Inferior parietal cortex (tissue), 1 donor: ENCODE measurements around the gene POLE.

Experiments used
- DNase-seq: peaks from one replicate; pipeline ENCODE4 v3.0.0-alpha.2; 2016; ENCODE audit errors: extremely low spot score

The POLE gene

GRCh38 chr12:132632521-132633228, 54.5 kb downstream of the POLE start:
- DNase-seq = no peak

- DNase-seq = no peak
Observed at GRCh38 chr12:132631666-132632065, 55.5 kb downstream of the POLE start.

- no peak for DNase-seq
Observed at GRCh38 chr12:132630672-132631071, 56.5 kb downstream of the POLE start.

DNA sequence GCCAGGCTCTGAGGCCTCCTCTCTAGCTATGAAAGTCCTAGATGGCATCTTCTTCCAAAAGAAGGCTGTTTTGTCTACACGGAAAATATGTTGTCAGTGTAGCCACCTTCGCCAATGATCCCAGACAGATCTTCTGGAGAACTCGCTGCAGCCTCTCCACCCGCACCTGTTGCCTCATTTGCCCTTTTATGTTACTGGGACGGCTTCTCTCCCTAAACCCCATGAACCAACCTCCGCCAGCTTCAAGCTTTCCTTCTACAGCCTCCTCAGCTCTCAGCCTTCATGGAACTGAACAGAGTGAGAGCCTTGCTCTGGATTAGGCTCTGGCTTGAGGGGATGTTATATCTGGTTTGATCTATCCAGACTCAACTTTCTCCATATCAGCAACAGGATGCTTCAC, 57.8 kb downstream of the POLE start:
- no peak for DNase-seq

DNA sequence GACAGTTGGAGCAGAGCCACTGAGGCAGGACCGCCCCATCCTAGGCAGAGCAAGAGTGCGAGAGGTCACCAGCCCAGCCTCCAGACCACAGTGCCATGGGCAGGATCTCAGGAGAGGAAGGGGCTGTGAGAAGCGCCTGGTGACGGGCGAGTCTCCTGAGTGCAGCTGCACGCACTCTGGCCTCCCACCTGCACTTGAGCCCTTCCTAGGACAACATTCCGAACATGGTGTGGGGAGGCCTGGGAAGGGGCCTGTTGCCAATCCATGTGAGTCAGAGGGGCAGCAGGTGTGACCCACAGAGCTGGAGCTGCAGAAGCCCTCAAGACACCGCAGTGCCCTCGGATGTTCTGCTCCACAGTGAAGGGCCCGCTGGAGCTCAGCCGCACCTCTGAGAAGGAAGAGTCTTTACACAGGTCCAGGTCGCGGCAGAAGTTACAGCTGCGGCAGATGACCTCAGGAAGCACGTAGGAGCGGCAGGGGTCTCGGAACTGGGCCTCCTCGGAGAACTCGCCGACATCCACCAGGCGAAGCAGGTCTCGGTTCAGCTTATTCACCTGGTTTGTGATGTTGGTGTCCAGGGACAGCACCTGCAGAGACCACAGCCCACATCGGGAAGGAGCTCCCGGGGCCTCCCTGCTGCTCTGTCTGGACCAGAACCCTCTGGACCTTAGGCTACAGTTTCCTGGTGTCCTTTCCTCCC, 61.3 kb downstream of the POLE start:
- DNase-seq = no peak

- DNase-seq = no peak
Observed at GRCh38 chr12:132624910-132625630, 62.1 kb downstream of the POLE start.

- no peak for DNase-seq
Observed at GRCh38 chr12:132624186-132624855, 62.8 kb downstream of the POLE start.

- DNase-seq = no peak
Observed at GRCh38 chr12:132623072-132623869, 63.9 kb downstream of the POLE start.

DNA sequence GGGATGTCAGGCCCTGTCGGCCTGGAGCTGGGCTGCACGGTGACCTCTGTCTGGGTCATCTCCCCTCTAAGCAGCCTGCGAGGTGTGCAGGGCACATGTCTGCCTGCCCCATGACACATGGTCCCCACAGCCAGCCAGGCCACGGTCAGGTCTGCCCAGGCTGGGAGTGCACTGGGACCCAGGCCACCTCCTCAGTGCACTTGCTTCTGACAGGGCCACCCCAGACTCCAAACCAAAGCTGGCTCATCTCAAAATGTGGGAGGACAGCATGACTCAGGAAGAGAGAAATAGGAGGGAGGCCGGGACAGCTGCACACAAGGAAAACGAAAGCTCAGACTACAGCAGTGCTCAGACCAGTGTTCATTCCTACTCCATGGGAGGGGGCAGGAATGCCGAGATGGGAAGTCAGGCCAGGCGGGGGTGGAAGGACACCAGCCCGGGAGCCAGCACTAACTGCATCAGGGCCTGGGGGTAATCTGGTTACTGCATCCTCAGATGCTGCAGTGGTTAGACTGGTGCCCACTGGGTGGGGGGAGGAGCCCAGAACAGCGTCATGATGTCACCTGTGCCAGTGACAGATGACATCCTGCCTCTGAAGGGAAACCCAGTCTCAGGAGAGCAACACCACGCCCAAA, 64.6 kb downstream of the POLE start:
- peak; percentile 11 for DNase-seq

DNA sequence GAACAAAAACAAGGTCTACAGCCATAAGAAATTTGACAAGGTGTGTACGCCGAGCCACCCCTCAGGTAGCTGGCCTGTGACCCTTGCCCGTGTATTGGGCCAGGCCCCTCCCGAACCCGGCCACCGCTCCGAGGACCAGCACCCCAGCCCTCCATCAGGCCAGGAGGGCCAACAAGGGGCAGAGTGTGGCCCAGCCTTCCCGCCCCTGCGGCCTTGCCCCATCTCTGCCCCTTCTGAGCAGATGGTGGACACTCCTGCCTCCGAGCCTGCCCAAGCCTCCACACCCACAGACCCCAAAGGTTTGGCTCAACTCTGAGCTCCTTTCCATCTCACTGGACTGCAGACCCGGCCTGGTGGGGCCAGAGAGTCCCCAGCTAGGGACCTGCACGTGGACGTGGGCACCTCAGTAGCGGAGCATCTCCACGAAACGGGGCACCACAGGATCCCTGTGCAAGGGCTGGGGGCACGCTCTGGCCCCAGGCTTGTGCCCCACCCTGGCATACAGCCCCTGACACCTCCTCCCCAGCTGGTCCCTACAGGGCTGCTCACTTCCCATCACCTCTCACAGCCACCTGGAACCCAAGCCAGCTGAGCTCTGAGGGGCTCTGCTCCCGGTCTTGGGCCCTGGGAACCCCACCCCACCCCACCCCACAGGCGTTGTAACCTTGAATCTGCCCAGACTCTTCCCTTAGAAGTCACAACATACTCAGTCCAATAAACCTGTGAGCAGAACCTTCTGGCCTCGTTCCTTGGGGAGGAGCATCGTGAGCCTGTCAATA, 65.3 kb downstream of the POLE start:
- no peak for DNase-seq

- DNase-seq = no peak
Observed at GRCh38 chr12:132620899-132621656, 66.1 kb downstream of the POLE start.

- no peak for DNase-seq
Observed at GRCh38 chr12:132620113-132620898, 66.8 kb downstream of the POLE start.

DNA sequence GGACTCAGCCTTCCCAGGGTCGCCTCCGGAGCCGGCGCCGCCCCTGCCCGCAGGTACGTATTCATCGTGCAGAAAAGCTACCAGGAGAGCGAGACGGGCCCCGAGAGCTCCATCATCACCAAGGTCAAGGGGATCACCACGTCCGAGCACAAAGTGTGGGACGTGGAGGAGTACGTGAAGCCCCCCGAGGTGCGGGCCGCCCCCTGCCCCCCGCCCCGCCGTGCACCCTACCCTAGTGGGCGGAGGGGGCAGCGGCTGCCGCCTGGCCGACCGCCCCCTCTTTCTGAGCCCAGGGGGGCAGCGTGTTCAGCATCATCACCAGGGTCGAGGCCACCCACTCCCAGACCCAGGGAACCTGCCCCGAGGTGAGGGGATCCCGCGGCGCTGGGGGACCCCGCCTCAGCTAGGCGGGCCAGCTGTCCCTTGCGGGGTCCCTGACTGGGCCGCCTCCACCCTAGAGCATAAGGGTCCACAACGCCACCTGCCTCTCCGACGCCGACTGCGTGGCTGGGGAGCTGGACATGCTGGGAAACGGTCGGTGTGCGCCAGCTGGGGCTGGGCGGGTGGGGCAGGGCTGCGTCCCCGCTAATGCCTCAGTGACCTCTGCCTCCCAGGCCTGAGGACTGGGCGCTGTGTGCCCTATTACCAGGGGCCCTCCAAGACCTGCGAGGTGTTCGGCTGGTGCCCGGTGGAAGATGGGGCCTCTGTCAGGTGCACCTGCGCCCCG, 67.6 kb downstream of the POLE start:
- DNase-seq = no peak

- no peak for DNase-seq
Observed at GRCh38 chr12:132619071-132619385, 68.1 kb downstream of the POLE start.

- no peak for DNase-seq
Observed at GRCh38 chr12:132618683-132619043, 68.5 kb downstream of the POLE start, which contains the start of gene P2RX2. Gene P2RX2, plus strand, starts transcription at chr12:132618776. Its CDS starts 41 bp downstream, at chr12:132618817.

DNA sequence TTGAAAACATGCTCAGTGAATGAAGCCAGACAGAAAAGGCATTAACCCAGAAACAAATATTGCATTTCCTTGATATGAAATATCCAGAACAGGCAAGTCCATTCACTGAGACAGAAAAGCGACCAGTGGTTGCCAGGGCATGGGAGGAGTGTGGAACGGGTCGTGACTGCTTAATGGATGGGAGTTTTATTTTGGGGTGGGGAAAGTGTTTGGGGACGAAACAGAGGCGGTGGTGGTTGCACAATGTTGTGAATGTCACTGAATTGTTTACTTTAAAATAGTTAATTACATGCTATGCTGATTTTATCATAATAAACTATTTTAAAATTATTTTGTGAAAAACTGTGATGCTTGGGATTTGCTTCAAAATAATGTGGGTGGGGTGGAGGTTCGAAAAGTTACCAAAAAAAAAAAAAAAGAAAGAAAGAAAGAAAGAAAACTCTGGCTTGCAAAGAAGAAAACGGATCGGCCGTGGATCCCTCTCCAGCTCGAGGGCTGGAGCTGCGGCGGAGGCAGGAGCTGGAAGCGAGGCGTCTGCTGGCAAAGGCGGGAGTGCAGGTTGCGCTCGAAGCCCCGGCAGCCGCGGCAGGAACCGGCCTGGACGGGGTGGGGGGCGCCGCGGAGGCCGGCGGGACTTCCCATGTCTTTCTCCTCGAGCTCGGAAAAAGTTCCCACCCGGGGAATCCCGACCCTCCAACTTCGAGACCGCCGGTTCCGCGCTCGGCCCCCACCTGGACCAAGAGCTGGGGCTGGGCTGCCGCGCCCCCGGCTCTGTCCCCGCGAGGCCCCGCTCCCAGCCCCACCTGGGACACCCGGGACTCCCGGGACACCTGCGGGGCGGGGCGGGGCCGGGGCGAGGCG, 69.1 kb downstream of the POLE start:
- no peak for DNase-seq

- DNase-seq = no peak
Observed at GRCh38 chr12:132617135-132617701, 69.9 kb downstream of the POLE start.
